ENCODE measurements around the gene MAPK9. TPM values are rescaled to one million over a fixed set of nuclear protein-coding genes. Genes with fewer than 3 reads are reported as not detected.

The MAPK9 gene
- total and polyA plus RNA-seq, 7 donors, result 20.5 to 45.7 (median 39.5) TPM

GRCh38 chr5:180282281-180282680 lies 9.6 kb downstream of the MAPK9 start:
- 96 to 97% methylated on average over 9 of the region's 9 CpGs for WGBS, 2 donors
- H3K36me3 ChIP-seq, result peaks cover 4 to 42% (median 11%) of the 10 kb centered on the region in 4 donors
- no peak for DNase-seq

GRCh38 chr5:180281706-180282105 lies 10.2 kb downstream of the MAPK9 start:
- Histone ChIP-seq H3K4me1 (peaks cover 0 to 8% (median 3%) of the 10 kb centered on the region in 4 donors), H3K4me3 (no peak overlapping the region), H3K36me3 (peaks cover 4 to 48% (median 13%) of the 10 kb centered on the region in 4 donors), H3K27ac (no peak overlapping the region), H3K9me3 (no peaks in the 10 kb centered on the region), H3K27me3 (no peaks in the 10 kb centered on the region)
- no peak for TF ChIP-seq POLR2AphosphoS5 (IDR thresholded peaks at IDR 0.05)
- TF ChIP-seq POLR2A (IDR thresholded peaks at IDR 0.05), result no peak
- no peak for TF ChIP-seq CTCF (IDR thresholded peaks at IDR 0.05)
- no peak for TF ChIP-seq EP300 (IDR thresholded peaks at IDR 0.05)
- DNase-seq, result no peak
- intact Hi-C loops (cut with DNase I), result no loop called here
- WGBS, 2 donors, result 95 to 97% methylated on average over 10 of the region's 10 CpGs

More at GRCh38 chr5:180282281-180282680, 9.6 kb downstream of the MAPK9 start:
- intact Hi-C loops (cut with DNase I), result no loop called here
- Histone ChIP-seq H3K9me3 (no peaks in the 10 kb centered on the region), H3K27me3 (no peaks in the 10 kb centered on the region), H3K4me3 (no peak overlapping the region), H3K27ac (no peak overlapping the region), H3K4me1 (peaks cover 0 to 8% (median 3%) of the 10 kb centered on the region in 4 donors)
- TF ChIP-seq EP300 (IDR thresholded peaks at IDR 0.05) (no peak), CTCF (IDR thresholded peaks at IDR 0.05) (no peak), POLR2AphosphoS5 (IDR thresholded peaks at IDR 0.05) (no peak), POLR2A (IDR thresholded peaks at IDR 0.05) (no peak)

- Histone ChIP-seq H3K27me3 (no peaks in the 10 kb centered on the region), H3K4me1 (no peaks in the 10 kb centered on the region), H3K9me3 (peaks cover 0 to 19% (median 2%) of the 10 kb centered on the region in 4 donors), H3K36me3 (peaks cover 3 to 69% (median 23%) of the 10 kb centered on the region in 4 donors), H3K4me3 (no peak overlapping the region), H3K27ac (no peak overlapping the region)
- TF ChIP-seq POLR2AphosphoS5 (IDR thresholded peaks at IDR 0.05) (no peak), EP300 (IDR thresholded peaks at IDR 0.05) (no peak), POLR2A (IDR thresholded peaks at IDR 0.05) (no peak), CTCF (IDR thresholded peaks at IDR 0.05) (no peak)
- WGBS, 2 donors, result 97% methylated on average over 1 of the region's 1 CpG
- intact Hi-C loops (cut with DNase I), result no loop called here
- no peak for DNase-seq
Observed at GRCh38 chr5:180274695-180275094, 17.2 kb downstream of the MAPK9 start.

GRCh38 chr5:180271221-180271620 lies 20.7 kb downstream of the MAPK9 start:
- Histone ChIP-seq H3K27ac (no peak overlapping the region), H3K9me3 (peaks cover 0 to 30% (median 9%) of the 10 kb centered on the region in 4 donors), H3K27me3 (no peaks in the 10 kb centered on the region), H3K36me3 (peaks cover 7 to 70% (median 36%) of the 10 kb centered on the region in 4 donors), H3K4me1 (no peaks in the 10 kb centered on the region), H3K4me3 (no peak overlapping the region)
- 84 to 96% methylated on average over 7 of the region's 7 CpGs for WGBS, 2 donors
- no peak for TF ChIP-seq POLR2A (IDR thresholded peaks at IDR 0.05)
- no peak for TF ChIP-seq EP300 (IDR thresholded peaks at IDR 0.05)
- TF ChIP-seq POLR2AphosphoS5 (IDR thresholded peaks at IDR 0.05), result no peak
- no peak for TF ChIP-seq CTCF (IDR thresholded peaks at IDR 0.05)
- intact Hi-C loops (cut with DNase I), result no loop called here
- no peak for DNase-seq

GRCh38 chr5:180259260-180259611 lies 32.6 kb downstream of the MAPK9 start:
- Histone ChIP-seq H3K36me3 (peaks cover 53 to 100% (median 84%) of the 10 kb centered on the region in 4 donors), H3K9me3 (peaks cover 56 to 93% (median 79%) of the 10 kb centered on the region in 4 donors), H3K27ac (no peak overlapping the region), H3K4me1 (no peaks in the 10 kb centered on the region), H3K4me3 (no peak overlapping the region), H3K27me3 (no peaks in the 10 kb centered on the region)
- DNase-seq, result no peak
- TF ChIP-seq EP300 (IDR thresholded peaks at IDR 0.05), result no peak
- no peak for TF ChIP-seq POLR2AphosphoS5 (IDR thresholded peaks at IDR 0.05)
- TF ChIP-seq POLR2A (IDR thresholded peaks at IDR 0.05), result no peak
- no peak for TF ChIP-seq CTCF (IDR thresholded peaks at IDR 0.05)
- 66 to 99% methylated on average over 3 of the region's 3 CpGs for WGBS, 2 donors
- intact Hi-C loops (cut with DNase I), result no loop called here
